NCI-H774 (cell line): ENCODE data around the gene TFR2.
A peak's percentile ranks its signal among the peaks of the same experiment; 100 is the strongest.

Experiments used
- DNase-seq: peaks from one replicate; lab custom pipeline; 2025; lab: John Stamatoyannopoulos, UW

TFR2 gene

DNA sequence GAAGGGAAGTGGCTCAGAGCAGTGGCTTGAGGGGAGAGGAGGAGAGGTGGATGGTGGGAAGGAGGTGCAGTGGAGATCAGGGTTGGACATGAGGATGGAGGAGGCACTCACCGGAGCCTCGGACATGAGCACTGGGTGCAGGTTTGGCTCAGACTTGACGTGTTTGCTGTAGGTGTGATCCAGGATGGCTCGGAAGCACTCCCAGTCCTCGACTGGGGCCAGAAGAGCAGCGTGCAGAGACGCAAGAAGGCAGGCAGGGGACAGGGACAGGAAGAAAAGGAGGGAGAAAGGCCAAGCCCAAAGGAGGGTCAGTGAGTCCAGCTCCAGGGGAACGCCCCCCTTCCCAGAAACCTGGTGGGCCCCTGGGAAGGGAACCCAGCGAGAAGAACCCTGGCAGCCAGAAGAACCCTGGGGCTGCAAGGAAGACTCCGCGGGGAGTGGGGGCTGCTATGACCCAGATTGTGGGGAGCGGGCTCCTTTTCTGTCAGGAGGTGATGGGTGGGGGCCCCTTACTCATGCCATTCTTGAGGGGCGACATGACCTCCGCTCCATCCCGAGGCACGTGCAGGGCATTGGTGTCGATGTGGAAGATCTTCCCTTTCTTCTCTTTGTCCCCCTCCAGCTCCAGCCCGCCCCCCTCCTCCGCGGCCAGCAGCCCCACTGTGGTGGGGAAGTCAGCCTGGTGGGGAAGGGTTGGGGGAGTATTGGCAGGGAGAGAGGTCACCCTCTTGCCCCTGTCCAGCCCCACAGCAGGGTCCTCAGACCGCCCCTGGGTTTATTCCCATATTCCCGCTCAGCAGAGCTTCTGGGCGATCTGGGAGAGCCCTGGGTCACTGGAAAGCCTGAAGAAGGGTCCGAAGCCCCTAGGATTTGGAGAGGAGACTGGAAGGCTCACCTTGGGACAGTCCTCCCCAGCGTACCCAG is 13.8 kb upstream of the TFR2 start:
- no peak for DNase-seq

DNA sequence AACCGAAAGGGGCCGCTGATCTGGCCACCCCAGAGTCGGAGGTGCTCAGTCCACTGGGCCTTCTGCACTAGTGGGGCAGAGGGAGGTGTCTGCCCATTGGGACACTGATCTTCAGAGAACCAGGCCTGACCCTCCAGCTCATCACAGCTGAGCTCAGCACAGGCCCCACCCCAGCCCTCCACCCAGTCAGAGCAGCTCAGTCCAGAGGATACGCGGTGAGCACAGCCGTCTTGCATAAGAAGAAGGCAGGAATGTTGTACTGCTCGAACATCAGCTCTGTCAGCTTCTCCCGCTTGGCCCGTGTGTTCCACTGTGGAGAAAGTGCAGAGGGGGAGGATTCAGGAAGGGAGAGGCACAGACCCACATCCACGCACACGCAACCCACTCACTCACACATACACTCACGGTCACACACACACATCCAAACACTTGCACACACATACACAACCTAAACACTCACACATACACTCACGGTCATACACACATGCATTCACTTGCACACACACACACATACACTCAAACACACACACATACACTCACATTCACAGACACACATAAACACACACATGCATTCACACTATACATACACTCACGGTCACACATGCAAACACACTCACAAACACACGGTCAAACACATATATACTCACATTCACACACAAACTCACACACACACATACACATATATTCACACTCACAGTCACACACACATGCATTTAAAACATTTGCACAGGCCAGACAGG is 8.6 kb upstream of the TFR2 start:
- DNase-seq: no peak

DNA sequence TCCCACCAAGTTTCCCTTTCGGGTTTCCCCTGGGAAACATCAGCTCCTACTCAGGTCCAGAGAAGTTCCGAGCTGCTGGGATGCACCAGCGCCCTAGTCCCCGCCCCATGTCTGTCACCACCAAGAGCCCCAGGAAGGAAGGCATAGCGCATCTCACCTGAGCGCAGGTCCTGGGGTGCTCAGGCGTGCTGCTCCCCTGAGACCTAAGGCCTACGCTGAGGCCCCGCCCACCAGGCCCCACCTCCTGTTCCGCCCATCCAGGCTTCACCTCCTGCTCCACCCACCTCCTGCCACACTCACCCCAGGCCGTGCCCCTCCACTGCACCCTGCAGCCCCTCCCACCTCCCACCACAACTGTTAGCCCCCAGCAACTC is 1.2 kb upstream of the TFR2 start:
- no peak for DNase-seq

DNA sequence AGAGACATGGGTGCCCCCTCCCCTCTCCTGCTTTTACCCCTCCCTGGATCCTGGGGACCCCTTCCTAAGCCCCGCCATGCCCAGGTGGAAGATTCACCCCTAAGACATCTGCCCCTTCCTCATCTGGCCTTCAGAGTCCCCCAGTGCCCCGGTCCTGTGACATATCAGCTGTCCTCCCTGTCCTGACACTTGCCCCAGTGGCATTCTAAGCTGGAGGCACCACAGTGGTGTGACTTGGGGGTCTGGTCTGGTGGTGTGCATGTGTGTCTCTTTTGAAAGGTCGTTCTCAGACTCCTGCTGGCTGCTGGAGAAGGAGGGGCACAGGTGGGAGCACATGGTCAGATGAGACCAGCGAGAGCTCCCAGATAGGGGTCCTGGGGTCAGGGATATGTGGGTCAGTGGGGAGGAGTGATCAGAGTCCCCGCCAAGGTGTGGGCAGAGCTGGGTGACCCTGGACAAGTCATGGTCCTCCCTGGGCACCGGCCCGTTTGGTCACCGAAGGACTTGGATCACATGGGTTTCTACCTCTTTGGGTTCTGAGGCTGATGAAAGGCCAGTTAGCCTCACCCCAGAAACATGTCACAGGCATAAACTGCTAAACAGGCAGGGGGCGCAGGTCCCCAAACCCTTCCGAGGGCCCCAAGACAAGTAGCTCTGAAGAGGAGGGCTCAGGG is 645 bp upstream of the TFR2 start:
- no peak for DNase-seq

DNA sequence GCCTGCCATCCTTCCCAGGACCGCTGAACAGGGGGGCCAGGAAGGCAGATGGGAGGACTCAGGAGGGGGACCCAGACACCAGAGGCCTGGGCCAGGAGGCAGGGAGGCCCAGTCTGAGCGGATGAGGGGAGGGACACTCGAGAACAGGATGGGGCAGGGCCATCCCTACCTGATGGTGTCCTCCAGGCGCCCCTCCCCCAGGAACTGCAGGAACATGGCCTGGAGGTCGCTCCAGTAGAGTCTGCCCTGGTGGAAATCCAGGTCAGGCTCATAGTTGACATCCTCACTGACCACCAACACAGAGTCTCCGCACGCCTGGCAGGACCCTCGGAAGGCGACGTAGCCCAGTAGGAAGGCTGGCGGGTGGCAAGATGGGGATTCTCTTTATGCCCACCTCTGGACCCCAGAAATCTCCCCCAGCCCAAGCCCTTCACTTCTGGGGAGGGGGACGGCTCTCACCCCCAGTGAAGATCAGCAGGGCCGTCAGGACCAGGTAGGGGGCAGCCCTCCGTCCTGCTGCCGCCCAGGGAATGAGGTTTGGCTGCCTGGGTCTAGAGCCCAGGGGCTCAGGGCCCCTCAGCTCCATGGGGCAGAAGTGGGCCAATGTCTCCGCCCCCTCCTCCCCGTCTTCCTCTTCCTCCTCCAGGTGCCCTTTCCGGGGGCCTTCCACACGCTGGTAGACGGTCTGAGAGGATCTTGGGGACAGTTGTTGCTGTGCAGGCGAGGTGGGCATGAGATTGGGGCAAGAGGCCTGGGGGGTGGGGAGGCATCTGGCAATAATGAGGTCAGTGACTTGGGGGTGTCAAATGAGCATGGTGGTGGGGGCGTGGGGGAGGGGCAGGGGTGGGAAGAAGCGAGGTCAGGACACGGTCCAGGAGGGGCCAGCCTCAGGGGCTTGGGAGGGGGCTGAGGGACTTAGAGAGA is 573 bp downstream of the TFR2 start:
- no peak for DNase-seq

DNA sequence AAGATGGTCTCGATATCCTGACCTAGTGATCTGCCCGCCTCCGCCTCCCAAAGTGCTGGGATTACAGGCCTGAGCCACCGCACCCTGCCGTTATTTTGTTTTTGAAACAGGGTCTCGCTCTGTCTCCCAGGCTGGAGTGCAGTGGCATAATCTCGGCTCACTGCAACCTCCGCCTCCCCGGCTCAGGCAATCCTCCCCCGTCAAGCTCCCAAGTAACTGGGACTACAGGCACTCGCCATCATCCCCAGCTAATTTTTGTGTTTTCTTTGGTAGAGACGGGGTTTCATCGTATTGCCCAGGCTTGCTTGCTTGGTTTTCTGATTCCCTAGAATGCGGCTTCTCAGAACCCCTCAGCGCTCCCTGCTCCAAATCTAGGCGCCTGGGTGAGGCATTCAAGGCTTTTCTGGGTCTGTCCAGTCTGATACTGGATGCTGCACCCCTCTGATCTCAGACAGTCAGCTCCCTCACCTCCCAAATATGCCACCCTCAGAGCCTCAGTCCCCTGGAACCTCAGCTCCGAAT is 1.3 kb downstream of the TFR2 start:
- no peak for DNase-seq

DNA sequence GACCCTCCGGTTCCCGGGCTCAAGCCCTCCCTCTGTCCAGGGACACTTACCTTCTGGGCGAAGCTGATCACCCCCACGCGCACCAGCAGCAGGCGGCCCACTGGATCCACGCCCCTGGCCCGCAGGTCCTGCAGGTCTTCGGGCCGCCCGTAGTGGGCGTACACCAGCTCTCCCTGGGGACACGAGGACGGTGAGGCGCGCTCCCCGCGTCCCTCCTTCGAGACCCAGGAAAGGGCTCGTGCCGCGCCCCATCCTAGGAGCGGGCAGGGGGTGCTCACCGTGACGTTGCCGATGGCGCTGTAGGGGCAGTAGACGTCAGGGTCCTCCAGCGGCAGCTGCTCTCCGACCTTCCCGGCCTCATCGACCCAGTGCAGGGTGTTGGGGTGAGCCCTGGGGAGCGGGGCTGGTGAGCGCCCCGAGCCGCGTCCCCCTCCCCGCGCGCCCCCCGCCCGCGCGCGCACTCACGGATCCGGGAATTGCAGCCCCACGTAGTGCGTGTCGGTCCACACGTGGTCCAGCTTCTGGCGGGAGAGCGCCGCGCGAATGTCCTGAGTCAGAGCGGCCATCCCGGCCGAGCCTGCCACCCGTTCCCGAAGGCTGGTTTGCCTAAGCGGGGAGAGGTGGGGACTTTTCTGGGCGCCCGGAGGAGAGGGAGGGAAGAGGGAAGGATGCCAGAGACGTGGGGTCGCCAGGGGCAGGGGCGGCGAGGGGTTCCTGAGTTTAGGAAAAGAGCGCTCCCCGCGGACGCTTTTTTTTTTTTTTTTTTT is 8.2 kb downstream of the TFR2 start:
- no peak for DNase-seq

DNA sequence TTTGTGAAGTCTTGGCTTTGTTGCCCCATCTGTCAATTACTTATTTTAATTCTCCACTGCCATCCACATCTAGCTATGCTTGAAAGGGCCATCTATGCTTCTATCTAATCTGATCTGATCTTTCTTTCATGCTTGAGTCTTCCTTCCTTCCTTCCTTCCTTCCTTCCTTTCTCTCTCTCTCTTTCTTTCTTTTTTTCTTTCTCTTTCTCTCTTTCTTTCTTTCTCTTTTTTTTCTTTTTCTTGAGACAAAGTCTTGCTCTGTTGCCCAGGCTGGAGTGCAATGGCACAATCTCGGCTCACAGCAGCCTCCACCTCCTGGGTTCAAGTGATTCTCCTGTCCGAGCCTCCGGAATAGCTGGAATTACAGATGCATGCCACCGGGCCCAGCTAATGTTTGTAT is 11.3 kb downstream of the TFR2 start:
- no peak for DNase-seq

DNA sequence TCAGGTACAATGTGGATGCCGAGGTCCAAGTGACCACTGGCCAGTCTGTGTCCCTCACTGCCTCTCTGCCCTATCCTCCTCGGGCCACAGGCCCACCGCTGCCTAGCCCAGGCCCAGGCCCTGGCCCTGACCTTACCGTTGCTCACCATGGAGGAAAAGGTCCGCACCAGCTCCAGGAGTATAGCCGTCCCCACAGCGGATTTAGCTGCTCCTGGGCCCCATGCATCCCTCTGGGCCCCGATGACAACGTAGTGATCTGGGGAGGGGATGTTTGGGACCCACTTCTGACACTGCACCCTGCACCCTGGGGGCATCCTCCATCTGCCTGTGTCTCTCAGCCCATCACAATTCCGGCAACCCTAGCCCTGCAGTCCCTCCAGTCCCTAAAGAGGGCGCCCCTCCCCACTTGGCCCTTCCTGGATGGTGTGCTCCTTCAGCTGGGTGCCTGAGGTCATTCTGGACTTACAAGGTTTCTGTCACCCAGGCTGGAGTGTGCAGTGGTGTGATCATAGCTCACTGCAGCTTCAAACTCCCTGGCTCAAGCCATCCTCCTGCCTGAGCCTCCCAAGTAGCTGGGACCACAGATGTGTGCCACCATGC is 12.1 kb downstream of the TFR2 start:
- DNase-seq: no peak

DNA sequence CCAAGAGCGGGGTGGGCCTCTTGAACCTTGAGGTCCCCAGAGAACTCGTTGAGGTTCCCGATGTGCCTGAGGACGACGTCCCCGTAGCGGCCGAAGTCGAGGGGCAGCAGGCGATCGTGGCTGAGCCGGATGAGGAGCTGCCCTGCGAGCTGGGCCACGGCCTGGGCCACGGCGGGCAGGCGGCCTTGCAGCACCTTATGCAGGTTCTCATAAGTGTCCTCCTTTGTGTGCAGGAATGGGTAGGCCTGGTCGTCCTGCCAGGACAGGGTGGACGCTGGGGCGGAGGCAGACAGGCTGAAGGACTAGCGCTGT is 14.2 kb downstream of the TFR2 start:
- no peak for DNase-seq

DNA sequence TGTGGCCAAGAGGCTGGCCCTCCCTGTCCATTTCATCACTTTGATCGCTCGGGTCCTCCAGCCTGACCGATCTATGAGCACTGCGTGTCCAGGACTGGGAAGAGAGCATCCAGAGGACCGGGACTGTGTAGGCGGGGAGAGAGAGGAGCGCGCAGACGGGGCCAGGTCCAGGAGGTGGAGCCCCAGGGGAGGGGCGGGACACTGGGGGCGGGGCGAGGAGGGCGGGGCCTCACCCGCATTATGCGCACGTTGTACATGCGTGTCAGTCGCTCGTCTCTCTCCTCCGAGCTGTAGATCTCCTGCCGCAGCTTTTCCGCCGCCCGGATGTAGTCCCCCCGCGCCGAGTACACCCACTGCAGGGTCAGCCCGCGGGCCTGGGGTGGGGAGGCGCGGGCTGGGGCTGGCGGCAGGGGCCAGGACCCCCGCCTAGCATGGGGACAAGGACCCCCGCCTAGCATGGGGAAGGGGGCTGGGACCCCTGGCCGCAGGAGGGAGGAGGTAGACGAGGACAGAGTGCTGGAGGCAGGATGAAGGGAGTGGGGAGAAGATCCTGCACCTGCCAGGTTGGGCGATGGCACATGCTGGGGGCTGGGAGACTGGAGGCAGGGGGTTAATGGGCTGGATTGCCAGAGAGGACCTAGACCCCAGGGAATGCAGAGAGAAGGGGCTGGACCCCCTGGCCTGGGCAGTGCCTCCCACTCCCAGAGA is 14.7 kb downstream of the TFR2 start:
- DNase-seq: peak; percentile 62

DNA sequence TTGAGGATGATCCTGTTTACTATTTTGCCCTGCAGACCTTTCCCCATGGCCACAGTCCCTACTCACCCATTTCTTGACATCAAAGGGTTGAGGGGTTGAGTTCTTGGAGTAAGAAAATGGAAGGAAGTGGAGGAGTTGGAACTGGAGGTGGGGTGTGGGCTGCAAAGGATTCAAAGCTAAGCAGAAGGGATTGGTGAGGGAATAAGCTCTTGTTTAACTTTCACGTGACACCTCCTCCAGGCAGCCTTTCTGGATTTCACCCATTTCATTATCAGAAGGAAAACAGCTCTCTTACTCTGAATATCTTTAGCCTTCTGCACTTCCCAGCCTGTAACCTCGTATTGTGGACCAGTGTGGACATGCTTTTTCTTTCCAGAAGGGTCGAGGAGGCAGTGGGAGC is 15.3 kb downstream of the TFR2 start:
- DNase-seq: no peak

DNA sequence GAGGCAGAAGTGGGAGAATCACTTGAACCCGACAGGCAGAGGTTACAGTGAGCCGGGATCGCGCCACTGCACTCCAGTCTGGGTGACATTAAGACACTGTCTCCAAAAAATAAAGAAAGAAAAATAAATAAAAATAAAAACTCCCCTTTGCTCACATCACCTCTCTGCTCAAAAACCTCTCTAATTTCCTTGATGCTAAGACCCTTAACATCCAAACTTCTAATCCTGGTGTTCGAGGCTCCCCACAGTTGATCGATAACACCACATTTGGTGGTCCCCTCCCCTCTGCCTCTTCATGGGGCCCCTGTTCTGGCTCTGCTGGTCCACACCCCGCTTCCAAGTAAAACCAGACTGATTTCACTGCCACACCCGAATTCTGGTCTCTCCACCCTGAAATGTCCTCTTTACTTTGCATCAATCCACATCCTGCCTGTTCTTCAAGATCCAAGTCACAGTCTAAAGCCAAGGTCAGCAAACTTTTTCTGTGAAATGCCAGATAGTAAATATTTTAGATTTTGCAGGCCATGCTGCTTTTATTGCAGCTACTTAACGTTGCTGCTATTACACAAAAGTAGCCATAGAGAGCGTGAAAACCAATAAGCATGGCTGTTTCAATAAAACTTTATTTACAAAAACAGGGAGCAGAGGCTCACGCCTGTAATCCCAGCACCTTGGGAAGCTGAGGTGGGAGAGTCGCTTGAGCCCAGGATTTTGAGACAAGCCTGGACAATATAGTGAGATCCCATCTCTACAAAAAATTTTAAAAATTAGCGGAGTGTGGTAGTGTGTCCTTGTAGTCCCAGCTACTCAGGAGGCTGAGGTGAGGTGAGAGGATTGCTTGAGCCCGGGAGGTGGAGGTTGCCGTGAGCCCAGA is 17.2 kb downstream of the TFR2 start:
- DNase-seq: no peak

DNA sequence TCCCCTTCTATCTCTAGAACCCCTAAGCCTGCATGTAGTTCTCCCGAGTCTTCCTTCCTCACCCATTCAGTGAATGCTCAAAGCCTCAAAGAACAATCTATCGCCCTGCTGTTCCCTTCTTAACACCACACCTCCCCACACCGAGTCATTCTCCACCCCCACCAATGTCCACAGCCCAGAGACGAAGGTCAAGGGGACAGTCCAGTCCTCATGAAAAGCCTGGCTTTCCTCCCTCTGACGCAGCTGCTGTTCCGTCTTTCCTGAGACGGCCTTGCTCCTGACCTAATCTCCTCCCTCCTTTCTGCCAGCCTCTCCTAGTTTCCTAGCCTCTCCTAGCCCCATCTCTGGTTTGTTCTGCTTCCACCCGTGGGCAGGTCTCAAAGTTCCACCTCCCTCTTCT is 19.8 kb downstream of the TFR2 start:
- no peak for DNase-seq

DNA sequence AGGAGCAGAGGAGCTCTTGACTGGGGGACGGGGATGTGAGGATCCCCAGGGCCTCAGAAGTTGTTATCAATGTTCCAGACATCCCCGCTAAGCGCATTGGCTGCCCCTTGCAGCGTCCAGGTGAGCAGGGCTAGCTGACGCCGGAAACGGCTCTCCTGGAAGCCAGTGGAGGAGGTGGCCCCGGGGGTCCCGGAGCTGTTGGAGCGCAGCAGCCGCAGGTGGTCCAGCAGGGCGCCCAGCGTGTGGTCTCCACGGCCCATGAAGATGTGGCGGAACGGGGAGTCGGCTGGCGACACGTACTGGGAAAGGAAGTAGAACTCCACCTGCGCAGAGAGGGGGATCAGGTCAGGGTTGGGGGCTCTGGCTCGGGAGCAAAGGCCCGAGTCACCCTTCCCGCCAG is 20.5 kb downstream of the TFR2 start:
- DNase-seq: no peak

DNA sequence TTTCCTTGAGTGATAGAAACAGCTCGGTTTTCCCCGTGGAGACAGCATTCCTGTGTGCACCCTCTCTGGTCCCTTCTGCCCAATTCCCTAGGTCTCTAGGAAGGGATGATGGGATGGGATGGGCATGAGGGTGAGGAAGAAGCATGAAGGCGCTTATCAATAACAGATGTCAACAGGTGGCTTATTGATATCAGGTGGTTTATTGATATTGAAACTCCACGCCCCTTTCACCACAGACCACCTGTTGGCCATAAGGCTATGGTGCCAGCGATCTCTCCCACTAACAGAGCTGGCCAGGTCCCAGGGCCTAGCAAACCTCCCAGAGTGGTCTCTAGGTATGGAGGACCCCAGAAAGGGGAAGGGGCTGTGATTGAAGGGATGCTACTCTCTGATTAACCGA is 21.1 kb downstream of the TFR2 start:
- DNase-seq: no peak

DNA sequence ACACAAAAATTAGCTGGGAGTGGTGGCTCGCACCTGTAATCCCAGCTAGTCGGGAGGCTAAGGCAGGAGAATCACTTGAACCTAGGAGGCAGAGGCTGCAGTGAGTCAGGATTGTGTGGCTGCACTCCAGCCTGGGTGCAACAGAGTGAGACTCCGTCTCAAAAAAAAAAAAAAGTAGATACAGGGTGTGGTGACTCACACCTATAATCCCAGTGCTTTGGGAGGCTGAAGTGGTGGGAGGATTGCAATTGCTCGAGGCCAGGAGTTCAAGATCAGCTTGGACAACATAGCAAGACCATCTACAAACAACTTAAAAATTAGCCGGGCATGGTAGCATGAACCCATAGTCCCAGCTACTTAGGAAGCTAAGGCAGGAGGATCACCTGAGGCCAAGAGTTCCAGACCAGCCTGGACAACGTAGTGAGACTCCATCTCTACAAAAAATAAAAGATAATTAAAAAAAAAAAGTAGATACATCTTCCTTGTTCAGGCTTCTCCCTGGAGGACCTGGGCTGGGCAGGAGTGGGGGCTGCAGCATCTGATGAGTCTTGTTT is 27.0 kb downstream of the TFR2 start:
- DNase-seq: no peak

DNA sequence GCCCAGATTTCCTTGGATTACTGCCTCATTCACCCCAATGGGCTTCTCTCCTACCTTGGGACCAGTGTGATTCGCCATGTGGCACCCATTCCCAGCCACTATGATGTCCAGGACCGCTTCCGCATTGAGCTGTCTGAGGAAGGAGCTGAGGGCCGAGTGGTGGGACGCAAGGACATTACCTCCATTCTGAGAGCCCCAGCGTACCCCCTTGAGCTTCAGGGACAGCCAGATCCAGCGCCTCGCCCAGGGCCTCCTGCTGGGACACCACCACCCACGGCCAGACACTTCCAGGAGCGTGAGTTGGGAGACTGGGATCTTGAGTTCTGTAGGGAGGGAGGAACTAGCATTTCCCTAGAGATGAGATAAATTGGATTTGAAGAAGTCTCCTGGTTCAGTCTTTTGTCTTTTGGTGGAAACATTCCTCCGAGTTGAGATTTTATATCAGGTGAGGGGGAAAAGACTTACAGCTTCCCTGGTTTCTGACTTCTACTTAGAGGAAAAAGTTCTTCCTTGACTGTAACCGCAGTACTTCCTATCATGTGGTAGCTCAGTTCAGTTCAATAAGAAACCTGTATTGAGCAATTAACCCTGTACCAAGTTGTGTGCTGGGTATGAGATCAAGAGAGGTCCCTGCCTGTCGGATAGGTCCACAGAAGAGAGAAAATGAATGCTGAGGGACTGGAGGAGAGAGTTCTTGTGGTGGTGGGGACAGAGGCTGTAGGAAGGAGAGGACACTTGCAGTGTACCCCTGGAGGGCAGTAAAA is 27.8 kb downstream of the TFR2 start:
- no peak for DNase-seq
